H1 (cell line): ENCODE measurements around the gene MAGOH. TPM values are rescaled to one million over a fixed set of nuclear protein-coding genes. Genes with fewer than 3 reads are reported as not detected.

Source experiments
- CTCF ChIA-PET: fragments of 300-600 bp; sonication (Branson Sonifier 250); formaldehyde crosslinking; loops from one replicate; lab custom pipeline; 2021; ENCODE audit not compliant: partially characterized antibody; lab: Charles Lee
- POLR2A ChIA-PET: fragments of 300-600 bp; sonication (Branson Sonifier 250); formaldehyde crosslinking; loops from one replicate; lab custom pipeline; 2021; ENCODE audit warnings: inconsistent platforms; ENCODE audit not compliant: partially characterized antibody; lab: Charles Lee
- DNase-seq, 2 experiments: peaks; one replicate each; pipeline versions ENCODE4 v3.0.0 to v3.0.0-alpha.2; 2010 to 2022; ENCODE audit warnings: low spot score in 2 of 2, low read depth in 1 of 2, mixed read lengths in 1 of 2
- FAIRE-seq: peaks from 2 replicates; lab custom pipeline; 2011; peaks lifted over from hg19 to GRCh38; lab: Jason Lieb, UNC
- H2AFZ ChIP-seq: 2 replicates; pipeline ENCODE4 v1.8.1; 2012; ENCODE audit warnings: low read length, inconsistent platforms
- H2AK5ac ChIP-seq: 2 replicates; pipeline ENCODE4 v1.6.1; 2013; ENCODE audit warnings: low read depth, low read length
- H2BK120ac ChIP-seq: replicated peaks from 2 replicates; pipeline ENCODE3; 2013; ENCODE audit warnings: low read depth, low read length, inconsistent platforms
- H2BK12ac ChIP-seq: 2 replicates; pipeline ENCODE4 v1.6.1; 2013; ENCODE audit warnings: low read depth, low read length
- H2BK15ac ChIP-seq: 2 replicates; pipeline ENCODE4 v1.6.1; 2013; ENCODE audit warnings: low read length
- H2BK20ac ChIP-seq: 2 replicates; pipeline ENCODE4 v1.6.1; 2013; ENCODE audit warnings: low read length
- H2BK5ac ChIP-seq: 2 replicates; pipeline ENCODE4 v1.6.1; 2013; ENCODE audit warnings: low read depth, low read length
- H3K14ac ChIP-seq: 2 replicates; pipeline ENCODE4 v1.6.1; 2013; ENCODE audit warnings: inconsistent platforms; ENCODE audit not compliant: insufficient read length
- H3K18ac ChIP-seq: 2 replicates; pipeline ENCODE4 v1.6.1; 2013; ENCODE audit warnings: low read length; ENCODE audit errors: extremely low read depth
- H3K23ac ChIP-seq: 2 replicates; pipeline ENCODE4 v1.6.1; 2013; ENCODE audit warnings: inconsistent platforms; ENCODE audit not compliant: insufficient read length
- H3K23me2 ChIP-seq: 2 replicates; pipeline ENCODE4 v1.6.1; 2013; ENCODE audit warnings: low read depth, low read length
- H3K27ac ChIP-seq: 2 replicates; pipeline ENCODE4 v1.6.1; 2011; ENCODE audit warnings: low read depth, low read length, inconsistent platforms
- H3K27me3 ChIP-seq, 4 experiments: replicated peaks in 1 of 4; 1 replicate in 1 of 4; 2 replicates in 3 of 4; pipeline versions ENCODE4 v1.6.1 to v1.8.1; 2011 to 2013; ENCODE audit warnings: low read length in 3 of 4, mild to moderate bottlenecking in 3 of 4, inconsistent platforms in 2 of 4, mixed read lengths in 2 of 4, moderate library complexity in 1 of 4; ENCODE audit not compliant: control insufficient read depth in 3 of 4, insufficient read depth in 3 of 4; ENCODE audit errors: extremely low read depth in 1 of 4
- H3K36me3 ChIP-seq, 4 experiments: 2 replicates each; pipeline versions ENCODE4 v1.6.1 to v1.8.1; 2011 to 2013; ENCODE audit warnings: mild to moderate bottlenecking in 4 of 4, low read length in 3 of 4, moderate library complexity in 2 of 4, control low read depth in 1 of 4, inconsistent platforms in 1 of 4; ENCODE audit not compliant: insufficient read depth in 4 of 4, control insufficient read depth in 2 of 4
- H3K4ac ChIP-seq: replicated peaks from 2 replicates; pipeline ENCODE3; 2013; ENCODE audit warnings: low read length, low read depth, mixed read lengths, inconsistent platforms; ENCODE audit not compliant: insufficient read length
- H3K4me1 ChIP-seq, 4 experiments: replicated peaks in 1 of 4; 1 replicate in 1 of 4; 2 replicates in 3 of 4; pipeline versions ENCODE4 v1.6.1 to v1.8.1; 2011 to 2013; ENCODE audit warnings: low read length in 3 of 4, inconsistent platforms in 2 of 4, mixed read lengths in 1 of 4; ENCODE audit not compliant: insufficient read depth in 4 of 4, control insufficient read depth in 3 of 4
- H3K4me2 ChIP-seq, 2 experiments: 2 replicates each; pipeline versions ENCODE4 v1.6.1 to v1.8.1; 2011 to 2013; ENCODE audit warnings: low read depth in 2 of 2, low read length in 2 of 2, control low read depth in 1 of 2, inconsistent platforms in 1 of 2, mild to moderate bottlenecking in 1 of 2; ENCODE audit not compliant: insufficient read depth in 1 of 2
- H3K4me3 ChIP-seq, 4 experiments: fragments of 200-600, 300-600 bp in 1 of 4; sonication (generic), shearing (Covaris generic), sonication (Bioruptor Twin) in 1 of 4; 2 replicates each; pipeline versions ENCODE4 v1.5.1 to v1.8.1; 2011 to 2016; ENCODE audit warnings: low read length in 4 of 4, low read depth in 3 of 4, control low read depth in 2 of 4, inconsistent platforms in 2 of 4, mild to moderate bottlenecking in 2 of 4, mixed read lengths in 1 of 4, moderate library complexity in 1 of 4; ENCODE audit not compliant: insufficient read depth in 2 of 4; ENCODE audit errors: extremely low read depth in 1 of 4
- H3K56ac ChIP-seq: replicated peaks from 2 replicates; pipeline ENCODE3; 2013; ENCODE audit warnings: low read depth, mild to moderate bottlenecking, mixed read lengths, low read length, inconsistent platforms; ENCODE audit not compliant: insufficient read length
- H3K79me1 ChIP-seq: 2 replicates; pipeline ENCODE4 v1.6.1; 2013; ENCODE audit warnings: low read depth, low read length, control low read depth
- H3K79me2 ChIP-seq, 2 experiments: 2 replicates each; pipeline versions ENCODE4 v1.6.1 to v1.8.1; 2012 to 2013; ENCODE audit warnings: low read length in 2 of 2, mild to moderate bottlenecking in 2 of 2, inconsistent platforms in 1 of 2; ENCODE audit not compliant: insufficient read depth in 2 of 2, control insufficient read depth in 1 of 2
- H3K9ac ChIP-seq, 4 experiments: replicated peaks in 1 of 4; 1 replicate in 1 of 4; 2 replicates in 3 of 4; pipeline versions ENCODE4 v1.6.1 to v1.8.1; 2011 to 2013; ENCODE audit warnings: low read depth in 3 of 4, low read length in 3 of 4, control low read depth in 2 of 4, mild to moderate bottlenecking in 2 of 4, moderate library complexity in 2 of 4, inconsistent platforms in 1 of 4; ENCODE audit errors: extremely low read depth in 1 of 4
- H3K9me3 ChIP-seq, 2 experiments: 2 replicates each; pipeline versions ENCODE4 v1.6.1 to v1.8.1; 2012 to 2013; ENCODE audit warnings: mild to moderate bottlenecking in 2 of 2, moderate library complexity in 2 of 2, control low read depth in 1 of 2, inconsistent platforms in 1 of 2, low read depth in 1 of 2, low read length in 1 of 2, mixed read lengths in 1 of 2; ENCODE audit not compliant: insufficient read depth in 2 of 2
- H4K20me1 ChIP-seq, 2 experiments: replicated peaks in 1 of 2; 2 replicates each; pipeline versions ENCODE3 to v1.8.1; 2011 to 2013; ENCODE audit warnings: inconsistent platforms in 2 of 2, low read length in 2 of 2, mild to moderate bottlenecking in 1 of 2; ENCODE audit not compliant: insufficient read depth in 2 of 2, control insufficient read depth in 1 of 2
- H4K5ac ChIP-seq: 2 replicates; pipeline ENCODE4 v1.6.1; 2013; ENCODE audit warnings: low read length, low read depth, mixed read lengths, inconsistent platforms; ENCODE audit not compliant: insufficient read length
- H4K8ac ChIP-seq: 2 replicates; pipeline ENCODE4 v1.8.0; 2013; ENCODE audit warnings: mild to moderate bottlenecking, moderate library complexity, low read length, inconsistent platforms; ENCODE audit not compliant: insufficient read depth; ENCODE audit errors: extremely low read depth
- H4K91ac ChIP-seq: replicated peaks from 2 replicates; pipeline ENCODE3; 2013; ENCODE audit warnings: low read length, mixed read lengths, inconsistent platforms; ENCODE audit not compliant: insufficient read length
- EGR1 ChIP-seq: IDR thresholded peaks from 2 replicates; pipeline ENCODE4 v1.6.1; 2011; ENCODE audit warnings: low read depth, low read length, borderline replicate concordance
- GABPA ChIP-seq: IDR thresholded peaks from 2 replicates; pipeline ENCODE4 v1.6.1; 2011; ENCODE audit warnings: mild to moderate bottlenecking, low read length, moderate library complexity, borderline replicate concordance; ENCODE audit not compliant: insufficient read depth
- HDAC2 ChIP-seq, 2 experiments: fragments of 300-600 bp in 1 of 2; sonication (generic) in 1 of 2; IDR thresholded peaks; 2 replicates each; pipeline ENCODE4 v1.6.1; 2011 to 2012; ENCODE audit warnings: low read depth in 2 of 2, low read length in 2 of 2, mild to moderate bottlenecking in 2 of 2, moderate library complexity in 2 of 2, borderline replicate concordance in 1 of 2, inconsistent platforms in 1 of 2
- KDM5A ChIP-seq: fragments of 200-600 bp; IDR thresholded peaks from 2 replicates; pipeline ENCODE4 v1.7.1; 2012; ENCODE audit warnings: mild to moderate bottlenecking, low read length, inconsistent platforms, mixed read lengths
- NANOG ChIP-seq: IDR thresholded peaks from 2 replicates; pipeline ENCODE4 v1.6.1; 2011; ENCODE audit warnings: low read length, low read depth, mild to moderate bottlenecking, inconsistent platforms; ENCODE audit not compliant: insufficient read depth, poor library complexity, severe bottlenecking
- SAP30 ChIP-seq: fragments of 300-600 bp; sonication (generic); IDR thresholded peaks from 2 replicates; pipeline ENCODE4 v1.7.1; 2012; ENCODE audit warnings: low read length, moderate library complexity, mild to moderate bottlenecking, inconsistent platforms; ENCODE audit not compliant: insufficient read depth, insufficient replicate concordance
- WGBS, 2 experiments: shearing (Covaris generic) in 1 of 2; methylation state at CpG; one replicate each; pipeline versions ENCODE4 v1.1.6 to v1.1.7; 2013 to 2015; ENCODE audit warnings: low lambda C conversion rate in 2 of 2, mixed read lengths in 2 of 2, inconsistent platforms in 1 of 2, low coverage in 1 of 2, missing lambda C conversion rate in 1 of 2; ENCODE audit not compliant: insufficient replicate concordance in 2 of 2, insufficient coverage in 1 of 2, insufficient read length in 1 of 2; ENCODE audit errors: extremely low coverage in 1 of 2, missing lambda C conversion rate in 1 of 2; 5-methylcytosine and 5-hydroxymethylcytosine counted together
- polyA plus RNA-seq, 7 experiments: library from polyadenylated mRNA; depleted of rRNA in 3 of 7; stranded (reverse) in 5 of 7; unstranded in 2 of 7; fragments of >200 nt in 5 of 7; fragments of 200-250 nt in 2 of 7; gene quantifications; 1 replicate in 5 of 7; 2 replicates in 1 of 7; 4 replicates in 1 of 7; pipeline versions ENCODE4 v1.2.1 to v1.2.3, GENCODE V29; 2011 to 2013; ENCODE audit warnings: missing spikeins in 2 of 7, mixed read lengths in 2 of 7
- total RNA-seq: library from RNA; stranded (reverse); fragmentation: NEBNext Ultra II Directional; extraction: Animal tissue kit (Norgen Biotek cat#: 25700); gene quantifications from 2 replicates; pipeline ENCODE4 v1.2.1, GENCODE V29; 2021

The MAGOH gene
- total and polyA plus RNA-seq, 2 of the 8 experiments (the other 6 are each of a cell fraction or from before 2014, with no cell fraction given): 46.9 to 74.3 TPM

DNA sequence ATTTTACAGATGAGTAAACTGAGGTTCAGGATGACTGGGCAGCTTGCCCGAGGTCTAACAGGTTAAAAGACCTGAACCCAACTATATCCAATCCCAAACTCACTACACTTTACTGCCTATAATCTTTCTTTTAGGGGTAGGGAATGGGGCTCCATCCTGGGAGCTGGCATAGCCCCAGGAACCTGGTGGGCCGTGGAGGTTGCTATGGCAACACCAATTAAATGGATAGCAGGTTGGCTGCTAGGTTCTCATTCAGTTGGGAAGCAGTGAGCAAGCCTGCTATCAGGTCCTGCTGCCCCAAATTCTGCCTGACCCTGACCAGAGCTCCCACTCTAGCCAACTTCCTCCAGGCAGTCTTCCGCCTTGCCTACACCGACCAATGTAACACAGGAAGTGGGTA, 48.6 kb upstream of the MAGOH start:
- peaks cover 0 to 8% of the 10 kb centered on the region in 2 experiments for H4K20me1 ChIP-seq
- no peaks in the 10 kb centered on the region for H3K27me3 ChIP-seq
- H3K4me3 ChIP-seq: no peak overlapping the region
- no peak for DNase-seq
- ChIA-PET POLR2A (no interaction called here), CTCF (interaction anchor here (0.9 to 11.3 kb wide), 6 partner anchors 9 to 376 kb away, joined by 3 to 103 read pairs (median 6); no protein-coding TSS in a partner anchor)
- no peak overlapping the region for H2BK15ac ChIP-seq
- peaks cover 9% of the 10 kb centered on the region; the same call in 1 of the 2 replicates for H3K79me1 ChIP-seq
- H3K18ac ChIP-seq: no peak overlapping the region
- no peak overlapping the region for H3K56ac ChIP-seq
- H2BK12ac ChIP-seq: no peak overlapping the region
- no peak overlapping the region for H3K4me2 ChIP-seq
- H3K4ac ChIP-seq: no peak overlapping the region
- no peak overlapping the region for H4K8ac ChIP-seq
- peaks cover 6 to 60% (median 22%) of the 10 kb centered on the region in 4 experiments; a peak in 7 of 8 replicates for H3K36me3 ChIP-seq
- no peak overlapping the region for H3K14ac ChIP-seq
- H3K23me2 ChIP-seq: no peaks in the 10 kb centered on the region
- 89% methylated on average over 4 of the region's 4 CpGs; no CpG with 5 or more reads in 1 of the 2 experiments for whole genome bisulfite sequencing, 2 experiments
- peaks cover 0 to 18% (median 2%) of the 10 kb centered on the region in 4 experiments; a peak in 3 of 7 replicates for H3K4me1 ChIP-seq
- TF ChIP-seq HDAC2 (IDR thresholded peaks at IDR 0.05; ENCODE audit: borderline replicate concordance in 1 of 2, low read depth in 2 of 2, low read length in 2 of 2) (no peak), NANOG (no peak), SAP30 (no peak), EGR1 (no peak), KDM5A (no peak), GABPA (no peak)
- H2BK5ac ChIP-seq: no peak overlapping the region
- H3K23ac ChIP-seq: no peak overlapping the region
- no peak overlapping the region for H2BK120ac ChIP-seq
- no peaks in the 10 kb centered on the region for H3K9me3 ChIP-seq
- no peak overlapping the region for H3K9ac ChIP-seq
- H3K27ac ChIP-seq: no peak overlapping the region
- no peak overlapping the region for H4K5ac ChIP-seq
- H4K91ac ChIP-seq: no peak overlapping the region
- no peaks in the 10 kb centered on the region; a peak in 1 of 4 replicates for H3K79me2 ChIP-seq
- no peak overlapping the region for H2AFZ ChIP-seq
- FAIRE-seq: no peak
- H2BK20ac ChIP-seq: no peak overlapping the region
- no peak overlapping the region for H2AK5ac ChIP-seq
